K562 (cell line): ENCODE results near the gene PTPRE.

ENCODE experiments used
- SIN3B ChIP-seq: fragments of 450-650 bp; IDR thresholded peaks from 2 replicates; pipeline ENCODE4 v1.6.1; 2017; ENCODE audit warnings: low read depth, mild to moderate bottlenecking, moderate library complexity
- USF1 ChIP-seq: sonication (generic); formaldehyde crosslinking; IDR thresholded peaks from 2 replicates; pipeline ENCODE4 v1.9.0; 2022; ENCODE audit warnings: mild to moderate bottlenecking, missing genetic modification reagents

GRCh38 chr10:128072941-128073645 is 166.2 kb downstream of the PTPRE start:
- no peak for TF ChIP-seq SIN3B
- no peak for TF ChIP-seq USF1 (CRISPR knock-in tag)
